Stimulated activated CD8-positive, alpha-beta memory T cell treated with anti-CD3 and anti-CD28 coated beads, Interleukin-15, amount 100 ng/mL, for 24 hours (primary cell): ENCODE results near the gene IFT122.

Experiments used
- DNase-seq: peaks from one replicate; pipeline ENCODE4 v3.0.0-alpha.2; 2020; ENCODE audit warnings: low read depth

Gene IFT122

DNA sequence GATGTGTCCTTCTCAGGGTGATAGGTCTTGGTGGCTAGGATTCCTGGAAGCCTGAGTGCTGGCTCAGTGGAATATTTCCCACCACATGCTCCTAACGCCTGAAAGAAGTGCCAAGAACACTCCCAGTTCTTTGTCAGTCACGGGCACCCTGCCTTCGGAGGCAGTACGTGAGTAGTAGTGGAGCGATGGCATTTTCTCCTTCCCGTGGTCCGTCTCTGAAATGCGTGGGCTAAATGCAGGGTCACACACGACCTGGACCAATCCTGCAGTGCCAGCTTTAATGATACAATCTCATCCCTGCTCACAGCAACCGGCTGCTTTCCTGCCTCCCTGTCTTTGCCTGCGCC is 117.5 kb downstream of the IFT122 start:
- no peak for DNase-seq

DNA sequence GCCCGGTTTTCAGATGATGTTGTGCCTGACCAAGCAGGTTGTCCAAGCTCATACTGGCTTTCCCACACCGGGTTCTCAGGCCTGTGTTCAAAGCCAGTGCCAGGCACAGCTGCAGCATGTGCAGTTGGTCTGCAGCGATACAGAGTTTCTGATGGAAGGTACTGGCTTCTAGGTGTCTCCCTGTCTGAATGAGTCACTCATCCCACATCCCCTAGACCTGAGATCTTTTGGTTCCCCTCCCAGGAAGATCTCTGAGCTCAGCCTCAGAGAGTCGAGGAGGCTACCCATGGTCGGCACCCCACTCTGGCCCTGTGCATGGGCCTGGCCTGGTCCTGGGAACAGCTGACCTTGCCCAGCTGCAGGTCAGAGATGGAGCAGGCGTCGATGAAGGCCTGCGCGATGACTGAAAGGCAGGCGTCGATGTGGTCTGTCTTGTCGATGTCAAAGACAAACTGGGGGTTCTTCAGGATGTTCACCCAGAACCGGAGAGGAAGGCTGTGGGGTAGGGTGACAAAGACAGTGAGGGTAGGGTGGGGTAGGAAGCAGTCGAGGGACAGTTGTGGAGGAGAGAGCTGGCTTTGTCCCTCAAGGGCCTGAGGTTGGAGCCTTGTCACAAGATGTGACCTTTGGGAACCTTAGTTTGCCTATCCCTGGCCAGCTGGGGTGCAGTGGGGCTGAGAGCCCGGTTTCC is 118.2 kb downstream of the IFT122 start:
- DNase-seq: no peak

DNA sequence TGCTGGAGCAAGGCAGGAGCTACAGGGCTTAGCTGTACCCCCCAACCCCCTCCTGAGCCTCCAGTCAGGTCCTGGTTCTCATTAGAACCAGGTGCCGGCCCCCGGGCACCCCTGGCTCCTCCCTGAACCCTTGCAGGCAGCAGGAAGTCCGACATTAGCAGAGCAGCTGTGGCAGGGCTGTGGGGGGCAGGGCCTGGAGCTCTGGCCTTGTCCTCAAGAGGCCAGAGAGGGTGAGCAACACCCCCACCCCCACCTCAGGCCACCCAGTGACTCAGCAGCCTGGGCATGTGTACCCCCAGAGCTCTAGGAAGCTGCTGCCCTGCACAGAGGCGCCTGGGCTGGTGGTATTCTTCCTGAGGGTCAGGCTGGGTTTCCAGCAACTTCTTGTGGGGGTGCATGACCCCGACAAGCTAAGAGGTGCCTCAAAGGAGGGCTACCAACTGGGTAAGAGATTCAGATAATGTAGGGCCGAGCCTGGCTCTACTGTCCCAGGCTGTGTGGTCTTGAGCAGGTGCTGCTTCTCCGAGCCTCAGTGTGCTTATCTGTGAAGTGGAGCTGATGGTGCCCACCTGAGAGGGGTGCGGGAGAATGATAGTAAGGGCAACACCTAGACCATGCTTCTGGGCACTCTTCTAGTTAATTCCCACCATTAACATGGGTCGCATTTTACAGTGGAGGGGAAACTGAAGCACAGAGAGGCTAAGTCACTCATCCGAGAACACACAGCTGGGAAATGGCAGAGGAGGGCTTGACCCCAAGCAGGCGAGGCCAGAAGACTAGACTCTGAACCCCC is 118.9 kb downstream of the IFT122 start:
- DNase-seq: no peak

- DNase-seq: no peak
Observed at GRCh38 chr3:129559565-129560079, 119.6 kb downstream of the IFT122 start.

DNA sequence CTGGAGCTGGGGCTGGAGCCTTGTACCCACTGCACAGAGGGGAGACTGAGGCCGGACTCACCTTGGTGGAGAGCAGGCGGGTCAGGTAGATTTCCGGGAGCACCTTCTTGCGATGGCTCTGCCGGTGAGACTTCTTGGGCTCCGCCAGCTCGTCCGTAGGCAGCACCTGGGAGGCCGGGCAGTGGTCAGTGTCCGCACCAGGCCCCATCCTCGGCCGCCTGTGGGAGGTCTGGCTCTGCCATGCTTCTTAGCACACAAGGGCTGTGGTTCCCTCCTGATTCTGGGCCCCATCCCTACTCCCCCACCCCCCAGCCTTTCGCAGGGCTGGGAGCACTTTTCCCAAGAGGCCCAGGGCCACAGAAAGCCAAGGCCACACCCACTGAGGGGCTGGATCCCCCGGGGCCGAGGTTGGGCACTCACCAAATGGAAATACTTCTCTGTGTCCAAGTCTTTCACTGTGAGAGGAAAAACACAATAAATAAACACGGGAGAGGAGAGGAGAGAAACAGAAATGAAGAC is 120.3 kb downstream of the IFT122 start:
- no peak for DNase-seq

GRCh38 chr3:129560911-129561594 is 121.0 kb downstream of the IFT122 start:
- no peak for DNase-seq

GRCh38 chr3:129561619-129562248 is 121.7 kb downstream of the IFT122 start:
- DNase-seq: no peak

DNA sequence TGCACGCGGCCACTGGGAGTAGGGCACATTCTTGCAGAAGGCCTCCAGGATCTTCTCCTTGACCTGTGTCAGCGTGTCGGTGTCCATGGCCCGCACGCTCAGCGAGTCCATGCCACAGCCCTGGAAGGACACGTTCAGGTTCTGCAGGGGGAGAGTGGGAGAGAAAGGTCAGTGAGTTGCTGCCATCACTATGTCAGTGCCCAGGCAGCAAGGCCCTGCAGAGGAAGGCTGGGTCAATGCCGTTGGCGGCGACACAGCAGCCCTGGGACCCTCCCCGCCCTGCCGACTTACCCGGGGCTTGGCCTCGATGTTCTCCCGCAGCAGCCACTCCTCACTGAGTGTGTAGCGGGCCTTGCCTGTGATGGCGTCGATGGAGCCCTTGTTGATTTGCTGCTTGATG is 122.8 kb downstream of the IFT122 start:
- no peak for DNase-seq

- DNase-seq: no peak
Observed at GRCh38 chr3:129563332-129563731, 123.3 kb downstream of the IFT122 start.

DNA sequence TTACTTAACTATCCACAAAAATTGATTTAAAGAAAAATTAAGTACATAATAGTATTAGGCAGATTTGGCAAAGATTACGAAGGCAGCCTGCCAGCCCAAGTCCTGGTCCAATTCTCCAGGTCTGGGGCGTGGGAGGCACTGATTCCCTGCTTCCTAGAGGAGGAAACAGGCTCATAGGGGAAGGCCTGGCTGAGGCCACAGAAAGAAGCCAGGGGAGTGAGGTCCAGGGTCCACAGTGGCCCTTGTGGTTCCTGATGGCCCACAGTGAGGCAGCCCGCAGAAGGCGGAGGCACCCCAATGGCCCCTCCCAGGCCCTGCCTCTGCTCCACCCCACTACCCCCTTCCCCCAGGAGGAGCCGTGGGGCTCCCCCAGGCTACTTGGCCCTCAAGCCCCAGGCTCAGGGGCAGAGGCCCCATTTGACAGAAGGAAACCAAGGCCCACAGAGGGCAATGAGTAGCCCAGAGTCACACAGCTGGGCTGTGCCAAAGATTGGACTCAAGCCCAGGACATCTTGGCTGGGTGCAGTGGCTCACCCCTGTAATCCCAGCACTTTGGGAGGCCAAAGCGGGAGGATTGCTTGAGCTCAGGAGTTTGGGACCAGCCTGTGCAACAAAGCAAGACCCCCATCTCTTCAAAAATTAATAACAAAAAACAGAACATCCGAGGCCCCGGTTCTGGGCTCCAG is 124.0 kb downstream of the IFT122 start:
- no peak for DNase-seq

- DNase-seq: no peak
Observed at GRCh38 chr3:129564981-129565644, 125.1 kb downstream of the IFT122 start.

GRCh38 chr3:129565902-129566301 is 125.9 kb downstream of the IFT122 start:
- DNase-seq: no peak

DNA sequence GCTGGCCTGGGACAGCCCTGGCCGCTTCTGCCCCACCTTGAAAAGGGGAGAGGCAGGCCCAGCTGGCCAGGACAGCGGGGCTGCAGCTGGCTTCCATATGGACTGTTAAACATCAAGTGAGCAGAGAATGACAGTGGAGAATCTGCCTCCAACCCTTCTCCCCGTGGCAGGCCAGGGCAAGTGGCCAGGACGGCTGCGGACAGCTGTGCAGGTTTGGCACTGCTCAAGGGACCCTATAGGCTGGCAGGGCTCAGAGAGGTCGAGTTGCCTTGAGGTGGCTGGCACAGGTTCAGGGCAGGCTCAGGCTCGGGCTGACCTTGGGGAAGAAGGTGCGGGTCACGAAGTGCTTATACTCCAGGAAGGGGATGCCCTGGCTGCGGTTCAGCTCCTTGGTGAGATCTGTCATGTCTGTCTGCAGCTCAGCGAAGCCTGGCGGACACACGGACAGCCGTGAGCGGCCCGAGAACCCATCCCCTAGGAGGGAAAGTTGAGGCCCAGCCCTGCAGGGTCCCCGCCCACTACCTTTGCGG is 127.2 kb downstream of the IFT122 start:
- DNase-seq: no peak

GRCh38 chr3:129567939-129568338 is 127.9 kb downstream of the IFT122 start:
- DNase-seq: no peak

DNA sequence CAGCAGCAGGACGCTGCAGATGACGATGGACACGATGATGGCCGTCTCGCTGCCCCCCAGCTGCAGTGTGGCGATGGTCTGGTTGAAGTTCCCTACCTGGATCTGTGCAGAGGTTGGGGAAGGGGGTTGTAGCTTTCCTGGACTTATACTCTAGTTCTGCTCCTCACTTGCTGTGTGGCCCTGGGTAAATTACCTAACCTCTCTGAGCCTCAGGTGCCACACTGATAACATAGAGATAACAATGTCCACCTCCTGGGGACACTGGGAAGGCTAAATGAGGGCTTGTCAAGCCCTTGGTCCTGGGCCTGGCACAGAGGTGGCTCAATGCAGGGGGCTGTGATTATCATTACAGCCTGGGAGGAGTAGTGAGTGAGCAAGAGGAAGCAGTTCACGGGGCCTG is 129.8 kb downstream of the IFT122 start:
- DNase-seq: no peak
